Mesodermal cell (in vitro differentiated cells): Measurements from ENCODE around the gene SLC25A15. TPM values are rescaled to one million over a fixed set of nuclear protein-coding genes. Genes with fewer than 3 reads are reported as not detected.

Source experiments
- H3K27ac ChIP-seq: 2 replicates; pipeline ENCODE4 v1.7.0; 2013; ENCODE audit warnings: mild to moderate bottlenecking, low read depth, low read length, moderate library complexity; ENCODE audit not compliant: severe bottlenecking
- H3K36me3 ChIP-seq: 2 replicates; pipeline ENCODE4 v1.7.1; 2013; ENCODE audit warnings: mild to moderate bottlenecking, low read length, moderate library complexity; ENCODE audit not compliant: control insufficient read depth, insufficient read depth
- H3K4me1 ChIP-seq: one replicate; pipeline ENCODE4 v1.7.1; 2013; ENCODE audit warnings: mild to moderate bottlenecking, low read length; ENCODE audit not compliant: insufficient read depth, control insufficient read depth, poor library complexity, severe bottlenecking
- H3K4me3 ChIP-seq: 2 replicates; pipeline ENCODE4 v1.7.0; 2013; ENCODE audit warnings: low read length, control low read depth, mild to moderate bottlenecking; ENCODE audit not compliant: insufficient read depth, poor library complexity, severe bottlenecking; ENCODE audit errors: extremely low read depth
- H3K9me3 ChIP-seq: 2 replicates; pipeline ENCODE4 v1.7.1; 2013; ENCODE audit warnings: mild to moderate bottlenecking, low read length, moderate library complexity; ENCODE audit not compliant: control insufficient read depth
- WGBS, 2 experiments: methylation state at CpG; one replicate each; pipeline ENCODE4 v1.1.5; 2013; ENCODE audit warnings: missing lambda C conversion rate in 2 of 2; ENCODE audit not compliant: insufficient coverage in 2 of 2; 5-methylcytosine and 5-hydroxymethylcytosine counted together
- polyA plus RNA-seq, 2 experiments: library from polyadenylated mRNA; stranded (reverse); fragments of 50-300 nt; gene quantifications; one replicate each; pipeline ENCODE4 v1.2.3, GENCODE V29; 2013

Gene SLC25A15
- 17.4 TPM for polyA plus RNA-seq (2013, experiment 1 of 2)
- polyA plus RNA-seq (2013, experiment 2 of 2), result 16.0 TPM

DNA sequence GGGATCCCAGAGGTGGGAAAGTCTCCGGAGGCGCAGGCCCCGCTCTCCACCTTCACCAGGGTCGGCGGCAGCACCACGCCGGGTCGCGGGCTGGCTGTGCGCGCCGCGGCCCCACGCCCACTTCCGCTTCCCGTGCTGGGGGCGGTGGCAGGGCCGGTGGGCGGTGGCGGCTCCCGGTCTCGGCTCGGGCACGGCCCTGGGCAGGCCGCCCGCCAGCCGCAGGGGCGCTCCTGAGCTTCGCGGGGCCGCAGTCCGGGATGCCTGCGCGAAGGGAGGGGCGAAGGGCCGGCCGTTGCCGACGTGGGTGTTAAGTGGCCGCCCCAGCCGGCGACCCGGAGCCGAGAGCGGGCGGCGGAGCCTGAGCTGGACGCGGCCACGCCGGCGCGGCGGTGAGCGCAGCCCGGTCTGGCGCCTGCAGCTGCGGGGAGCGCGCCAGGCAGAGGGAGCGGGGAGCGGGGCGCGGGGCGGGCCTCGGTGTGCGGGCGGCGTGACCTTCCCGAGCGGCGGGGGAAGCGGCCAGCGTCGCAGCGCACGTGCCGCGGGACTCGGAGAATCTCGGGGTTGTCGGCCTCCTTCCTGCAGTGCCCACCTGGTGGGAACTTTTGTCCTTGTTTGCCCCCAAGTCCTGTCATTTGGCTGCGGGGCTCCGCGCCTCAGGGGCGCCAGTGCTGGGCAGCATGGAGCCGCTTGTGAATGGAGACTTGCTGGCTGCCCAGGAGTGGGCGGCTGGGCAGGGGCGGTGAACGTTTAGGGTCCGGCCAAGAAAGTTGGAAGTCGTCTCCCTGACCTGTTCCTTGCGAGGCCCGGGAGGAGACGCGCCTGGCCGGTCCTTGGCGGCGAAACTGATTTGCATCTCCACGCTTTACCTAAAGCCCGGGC lies at the start of gene SLC25A15:
SLC25A15 (plus strand) TSS at position 337 of the 879 bp plus-strand sequence. CDS start 3,616 bp downstream, outside the sequence.
- WGBS, 2 experiments, result 0% methylated on average over 83 to 87 of the region's 101 CpGs
- H3K9me3 ChIP-seq, result no peaks in the 10 kb centered on the region
- peaks cover 8% of the 10 kb centered on the region for H3K4me1 ChIP-seq
- H3K36me3 ChIP-seq, result peaks cover 17% of the 10 kb centered on the region
- peak within 1 kb of the TSS; percentile 62 for H3K4me3 ChIP-seq
- peak within 1 kb of the TSS; percentile 85 for H3K27ac ChIP-seq

DNA sequence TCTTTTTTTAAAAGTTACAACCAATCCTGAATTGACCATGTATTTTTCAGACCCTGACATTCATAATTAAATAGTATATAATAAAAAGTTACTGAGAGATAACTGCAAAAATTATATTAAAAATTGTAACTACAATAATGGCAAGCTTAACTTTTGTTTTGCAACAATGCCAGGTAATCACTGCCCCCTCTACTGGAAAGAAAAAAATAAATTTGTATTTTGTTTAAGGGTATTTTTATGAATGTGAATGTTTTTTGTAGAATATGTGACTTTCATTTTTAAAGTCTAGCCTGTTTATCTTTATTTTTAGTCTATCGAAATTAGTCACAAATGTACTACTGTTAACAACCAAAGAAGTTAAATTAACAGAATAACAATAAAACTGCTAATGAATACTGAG lies 40.1 kb upstream of the SLC25A15 start:
- H3K4me3 ChIP-seq, result no peak overlapping the region
- H3K4me1 ChIP-seq, result no peaks in the 10 kb centered on the region
- no peak overlapping the region for H3K27ac ChIP-seq
- no peaks in the 10 kb centered on the region for H3K9me3 ChIP-seq
- H3K36me3 ChIP-seq, result peaks cover 35% of the 10 kb centered on the region
- no CpG with 5 or more reads among the region's 1 CpG for WGBS, 2 experiments

DNA sequence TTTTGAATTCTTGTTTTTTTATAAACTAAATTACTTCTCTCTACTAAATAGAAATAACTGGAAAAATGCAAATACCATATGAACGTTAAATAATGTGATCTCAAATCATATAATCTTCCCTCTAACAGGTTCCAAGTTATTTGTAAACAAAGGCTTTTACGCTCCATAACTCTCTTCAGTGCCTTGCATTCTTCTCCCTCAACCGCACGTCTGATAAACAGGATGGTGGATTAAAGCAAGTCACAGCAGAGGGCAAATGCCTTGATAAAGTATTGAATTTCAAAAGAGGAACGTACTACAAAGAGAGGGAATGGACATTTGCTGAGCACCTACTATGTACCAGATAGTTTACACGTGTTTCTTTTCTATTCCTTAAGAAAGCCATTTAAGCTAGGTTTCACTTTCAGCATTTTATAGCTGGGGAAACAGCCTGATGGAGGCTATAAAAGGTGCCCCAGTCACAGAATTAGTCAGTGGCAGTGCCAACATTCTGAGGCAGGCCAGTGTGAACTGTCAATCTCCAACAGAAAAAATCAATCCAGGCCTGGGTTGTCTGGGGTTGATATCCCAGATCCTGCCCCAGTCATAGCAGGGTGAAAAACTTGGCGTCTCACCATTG lies 34.2 kb upstream of the SLC25A15 start:
- Histone ChIP-seq H3K27ac (no peak overlapping the region), H3K4me1 (no peaks in the 10 kb centered on the region), H3K36me3 (peaks cover 32% of the 10 kb centered on the region), H3K4me3 (no peak overlapping the region), H3K9me3 (no peaks in the 10 kb centered on the region)
- 80 to 97% methylated on average over 2 to 6 of the region's 7 CpGs for WGBS, 2 experiments

DNA sequence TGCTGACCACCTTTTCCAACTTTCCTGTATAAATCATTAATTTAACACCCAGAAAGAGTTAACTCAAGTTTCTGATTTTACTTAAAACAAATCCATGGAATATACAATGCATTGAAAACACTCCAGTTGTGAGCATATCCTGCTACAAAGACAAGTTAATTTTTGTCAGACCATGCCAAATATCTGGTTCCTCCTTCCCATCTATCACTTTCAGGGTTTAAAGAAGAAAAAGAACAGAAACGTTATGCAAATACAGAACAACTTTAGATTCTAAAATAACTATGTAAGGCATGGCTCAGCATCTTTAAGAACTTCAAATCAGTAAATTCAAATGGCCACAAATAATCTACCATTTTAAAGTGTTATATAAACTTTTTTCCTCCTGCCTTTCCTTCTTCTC lies 33.4 kb upstream of the SLC25A15 start:
- H3K36me3 ChIP-seq, result peaks cover 37% of the 10 kb centered on the region
- WGBS, 2 experiments, result no CpG with 5 or more reads among the region's 1 CpG

DNA sequence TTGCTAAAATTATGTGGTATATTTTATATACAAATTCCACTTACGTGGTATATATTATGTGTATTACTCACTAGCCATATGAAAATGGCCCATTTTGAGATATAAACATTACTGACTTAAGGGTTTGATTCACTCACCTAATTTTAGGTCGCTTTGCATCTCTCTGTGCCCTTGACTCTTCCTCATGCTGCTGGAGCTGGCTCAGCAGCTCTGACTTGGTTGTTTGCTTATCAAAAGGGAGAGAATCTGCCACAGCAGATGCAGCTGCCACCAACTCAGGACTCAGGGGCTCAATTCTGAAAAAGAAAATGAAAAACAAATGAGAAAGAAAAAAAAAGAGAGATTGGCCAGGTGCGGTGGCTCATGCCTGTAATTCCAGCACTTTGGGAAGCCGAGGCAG lies 30.6 kb upstream of the SLC25A15 start:
- Histone ChIP-seq H3K9me3 (no peaks in the 10 kb centered on the region), H3K4me3 (no peak overlapping the region), H3K27ac (no peak overlapping the region), H3K36me3 (peaks cover 31% of the 10 kb centered on the region), H3K4me1 (no peaks in the 10 kb centered on the region)
- 83 to 100% methylated on average over 2 of the region's 4 CpGs for WGBS, 2 experiments

More for the DNA sequence above, 33.4 kb upstream of the SLC25A15 start:
- Histone ChIP-seq H3K4me3 (no peak overlapping the region), H3K4me1 (no peaks in the 10 kb centered on the region), H3K9me3 (no peaks in the 10 kb centered on the region), H3K27ac (no peak overlapping the region)

DNA sequence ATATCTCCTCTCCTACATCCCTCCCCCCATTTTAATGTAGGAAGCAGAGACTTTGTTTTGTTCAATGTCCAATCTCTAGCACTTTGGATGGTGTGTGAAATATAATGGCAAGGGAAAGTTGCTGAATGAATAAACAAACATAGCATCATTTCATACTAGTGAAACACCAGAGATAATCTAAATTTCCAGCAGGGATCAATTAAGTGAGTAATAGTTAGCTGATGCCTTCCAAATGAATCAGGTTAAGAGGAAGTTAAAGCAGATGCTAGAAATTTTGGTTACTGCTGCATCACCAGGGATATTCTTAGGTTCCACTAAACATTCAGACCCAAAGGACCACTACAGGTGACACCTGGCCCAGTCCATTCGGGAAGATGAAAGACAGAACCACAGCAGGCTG lies 26.6 kb upstream of the SLC25A15 start:
- no CpG with 5 or more reads among the region's 1 CpG for WGBS, 2 experiments
- H3K36me3 ChIP-seq, result peaks cover 26% of the 10 kb centered on the region
- no peaks in the 10 kb centered on the region for H3K4me1 ChIP-seq
- H3K9me3 ChIP-seq, result no peaks in the 10 kb centered on the region
- no peak overlapping the region for H3K4me3 ChIP-seq
- H3K27ac ChIP-seq, result no peak overlapping the region

DNA sequence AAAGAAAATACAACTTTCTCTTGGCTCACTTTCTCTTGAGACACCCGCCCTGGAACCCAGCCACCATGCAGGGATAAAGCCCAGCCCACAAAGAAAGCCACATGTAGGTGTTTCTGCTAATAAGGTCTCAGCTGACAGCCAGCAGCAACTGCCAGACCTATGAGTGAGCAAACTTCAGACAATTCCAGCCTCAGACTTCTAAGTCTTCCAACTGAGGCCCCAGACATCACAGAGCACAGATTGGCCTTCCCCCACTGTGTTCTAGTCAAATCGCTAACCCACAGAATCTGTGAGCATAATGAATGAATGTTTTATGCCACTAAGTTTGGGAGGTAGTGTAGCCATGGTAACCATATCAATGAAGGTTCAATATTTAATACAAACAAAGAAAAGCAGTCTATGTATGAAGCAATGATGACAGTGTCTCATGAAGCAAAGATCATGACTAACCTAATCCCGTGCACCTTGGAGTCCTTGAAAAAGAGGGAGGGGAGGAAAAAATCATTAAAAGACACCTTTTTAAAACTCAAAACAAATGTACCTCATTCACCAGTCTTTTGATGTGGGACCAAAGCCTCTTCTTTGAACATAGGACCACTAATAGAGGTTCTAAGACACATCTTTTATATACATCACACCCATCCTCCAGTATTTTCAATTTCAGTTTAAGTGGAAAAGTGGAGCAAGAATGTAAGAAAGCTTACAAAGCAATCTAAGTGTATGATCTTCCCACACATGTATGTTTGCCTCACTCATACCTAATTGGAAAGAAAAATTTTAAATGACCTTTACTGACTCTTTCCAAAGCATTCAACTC lies 24.6 kb upstream of the SLC25A15 start:
- Histone ChIP-seq H3K4me1 (no peaks in the 10 kb centered on the region), H3K4me3 (no peak overlapping the region), H3K27ac (no peak overlapping the region), H3K9me3 (no peaks in the 10 kb centered on the region), H3K36me3 (peaks cover 21% of the 10 kb centered on the region)
- WGBS, 2 experiments, result 50 to 83% methylated on average over 1 of the region's 3 CpGs

DNA sequence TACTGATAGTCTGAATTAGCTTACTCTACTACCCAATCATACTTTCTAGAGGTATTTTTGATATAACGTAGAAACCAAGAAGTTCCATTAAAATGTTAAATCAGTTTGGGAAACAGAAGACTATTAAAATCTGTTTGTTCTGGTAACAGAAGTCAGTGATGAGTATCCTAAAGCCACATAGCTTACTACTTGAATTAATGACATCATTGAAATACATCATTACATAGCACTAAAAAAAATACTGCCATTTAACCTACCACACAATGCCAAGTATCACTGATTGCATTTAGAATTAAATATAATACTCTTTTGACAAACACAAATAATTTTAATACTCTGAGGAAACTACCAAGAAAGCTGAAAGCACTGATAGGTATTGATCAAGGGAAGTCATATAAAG lies 23.8 kb upstream of the SLC25A15 start:
- Histone ChIP-seq H3K9me3 (no peaks in the 10 kb centered on the region), H3K4me1 (no peaks in the 10 kb centered on the region), H3K36me3 (peaks cover 15% of the 10 kb centered on the region), H3K27ac (no peak overlapping the region), H3K4me3 (no peak overlapping the region)
- WGBS, 2 experiments, result no CpG with 5 or more reads among the region's 1 CpG

DNA sequence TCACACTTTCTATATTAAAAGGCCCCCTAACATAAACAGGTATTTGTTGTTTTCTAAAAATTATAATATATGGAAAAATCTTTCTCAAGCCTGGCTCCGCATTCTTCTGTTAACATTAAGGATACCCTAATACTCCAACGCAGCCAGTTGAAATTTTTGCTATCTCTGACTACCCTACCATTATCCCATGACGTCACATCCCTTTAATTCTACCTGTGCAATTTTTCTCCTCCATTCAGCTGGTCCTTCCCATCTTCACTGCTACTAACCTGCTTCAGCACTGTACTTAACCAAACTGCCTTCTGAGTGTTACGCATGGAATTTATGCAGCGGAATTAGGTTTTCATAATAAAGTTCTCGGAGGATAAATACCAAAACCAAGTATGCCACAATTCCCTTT lies 19.4 kb upstream of the SLC25A15 start:
- Histone ChIP-seq H3K9me3 (no peaks in the 10 kb centered on the region), H3K4me3 (peak overlapping the region; percentile 90), H3K36me3 (peaks cover 10% of the 10 kb centered on the region), H3K27ac (no peak overlapping the region), H3K4me1 (no peaks in the 10 kb centered on the region)
- 93 to 96% methylated on average over 6 of the region's 6 CpGs for WGBS, 2 experiments

DNA sequence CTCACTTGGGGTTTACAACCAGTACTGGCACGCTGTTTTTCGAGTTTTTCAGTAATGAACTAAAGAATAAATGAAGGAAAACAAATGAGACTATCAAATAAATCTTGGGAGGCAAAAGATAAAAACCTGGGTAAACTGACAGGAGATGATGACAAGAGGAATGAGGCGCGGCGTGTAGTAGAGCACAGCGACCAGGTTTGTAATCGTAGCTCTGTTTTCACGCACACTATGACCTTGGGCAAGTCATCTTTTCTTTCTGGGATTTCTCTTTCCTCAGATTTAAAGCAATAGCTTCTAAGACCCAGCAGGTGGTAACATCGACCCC lies 18.8 kb upstream of the SLC25A15 start:
- Histone ChIP-seq H3K9me3 (no peaks in the 10 kb centered on the region), H3K4me1 (no peaks in the 10 kb centered on the region), H3K27ac (peak overlapping the region; percentile 82), H3K36me3 (peaks cover 10% of the 10 kb centered on the region), H3K4me3 (peak overlapping the region; percentile 90)
- 0 to 1% methylated on average over 9 of the region's 9 CpGs for WGBS, 2 experiments
